Measurements from ENCODE around the gene ASB6. TPM values are rescaled to one million over a fixed set of nuclear protein-coding genes. Genes with fewer than 3 reads are reported as not detected.
"Not testable (repeated sequence)": the region's sequence is repeated elsewhere in the genome, so short reads cannot be mapped to it uniquely, and the experiment has no call there.

The ASB6 gene
- total RNA-seq, 2 experiments from 2014 or later: 24.1 to 26.6 TPM

DNA sequence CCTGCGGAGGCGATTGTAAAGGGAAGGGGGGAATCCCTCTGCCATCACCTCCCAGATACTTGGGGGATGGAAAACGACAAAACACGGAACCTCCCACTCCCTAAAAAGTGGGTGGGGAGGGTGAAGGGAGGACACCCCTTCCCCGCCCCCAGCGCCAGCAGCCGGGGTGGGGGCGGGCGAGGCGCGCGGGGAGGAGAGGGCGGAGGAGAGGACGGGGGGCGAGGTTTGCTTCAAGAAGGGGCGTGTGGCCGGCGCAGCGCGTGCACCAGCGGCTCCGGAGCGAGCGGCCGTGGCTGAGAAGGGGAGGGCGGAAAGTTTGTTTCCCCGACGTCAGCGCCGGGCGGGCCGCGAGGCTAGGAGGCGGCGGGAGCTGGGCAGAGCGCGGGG, 23.4 kb upstream of the ASB6 start, which contains the start of gene PRRX2:
TSS of gene PRRX2 (plus strand) at position 259 of the 387 bp plus-strand sequence. CDS start 221 bp downstream, outside the sequence.
- POLR2A ChIA-PET: no interaction called here
- H3K4me3 Mint-ChIP-seq: peak within 1 kb of the TSS; percentile 52

DNA sequence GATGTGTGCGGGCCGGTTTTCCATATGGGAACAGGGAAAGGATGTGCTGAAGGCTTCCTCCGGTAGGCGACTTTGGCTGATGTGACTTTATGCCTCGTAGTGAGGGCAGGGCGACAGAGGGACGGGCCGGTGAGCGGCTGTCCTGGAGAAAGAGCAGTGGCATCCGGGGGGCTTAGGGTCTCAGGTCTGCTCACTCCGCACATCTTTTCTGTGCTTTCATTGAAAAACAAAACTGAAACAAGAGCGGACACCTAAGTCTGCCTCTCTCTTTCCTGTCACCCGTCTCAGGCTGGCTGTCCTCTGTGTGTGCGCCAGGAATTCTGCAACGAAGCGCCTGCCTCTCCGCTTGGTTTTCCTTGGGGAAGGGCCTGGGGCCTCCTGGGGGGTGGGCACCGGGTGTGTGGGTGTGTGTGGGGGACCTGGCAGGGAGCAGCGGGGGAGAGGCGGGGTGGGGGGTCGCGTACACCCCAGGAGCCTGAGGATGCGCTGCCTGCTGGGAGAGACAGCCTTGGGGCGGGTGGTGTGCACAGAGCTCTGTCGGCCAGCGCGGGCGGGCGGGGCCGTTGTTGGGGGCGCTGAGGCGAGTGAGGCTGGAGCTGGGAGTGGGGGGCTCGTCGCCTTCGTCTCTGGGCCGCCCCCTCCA, 22.9 kb upstream of the ASB6 start:
- H3K27ac Mint-ChIP-seq: peak overlapping the region; percentile 66
- H3K27me3 Mint-ChIP-seq: peaks cover 19% of the 10 kb centered on the region
- no peaks in the 10 kb centered on the region for H3K36me3 Mint-ChIP-seq (ENCODE audit: low read depth)
- ChIA-PET POLR2A (no interaction called here), CTCF (no interaction called here)
- no peaks in the 10 kb centered on the region for H3K9me3 Mint-ChIP-seq
- H3K4me3 Mint-ChIP-seq: peak overlapping the region; percentile 52
- no peak for DNase-seq
- H3K4me1 Mint-ChIP-seq: peaks cover 7% of the 10 kb centered on the region

More for the DNA sequence above, 23.4 kb upstream of the ASB6 start, which contains the start of gene PRRX2:
- H3K4me1 Mint-ChIP-seq: peaks cover 7% of the 10 kb centered on the region
- H3K27ac Mint-ChIP-seq: peak within 1 kb of the TSS; percentile 66
- H3K36me3 Mint-ChIP-seq (ENCODE audit: low read depth): no peaks in the 10 kb centered on the region
- CTCF ChIA-PET: no interaction called here
- peak; percentile 31 for DNase-seq
- H3K9me3 Mint-ChIP-seq: no peaks in the 10 kb centered on the region
- H3K27me3 Mint-ChIP-seq: peaks cover 19% of the 10 kb centered on the region

DNA sequence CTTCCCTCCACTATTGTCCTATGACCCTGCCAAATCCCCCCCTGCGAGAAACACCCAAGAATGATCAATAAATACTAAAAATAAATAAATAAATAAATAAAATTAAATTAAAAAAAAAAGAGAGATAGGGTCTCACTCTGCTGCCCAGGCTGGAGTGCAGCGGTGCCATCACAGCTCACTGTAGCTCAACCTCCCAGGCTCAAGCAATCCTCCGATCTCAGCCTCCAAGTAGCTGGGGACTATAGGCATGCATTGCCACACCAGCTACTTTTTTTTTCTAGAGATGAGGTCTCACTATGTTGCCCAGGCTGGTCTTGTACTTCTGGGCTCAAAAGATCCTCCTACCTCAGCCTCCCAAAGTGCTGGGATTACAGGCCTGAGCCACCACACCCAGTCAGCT, 20.3 kb upstream of the ASB6 start:
- H3K9me3 Mint-ChIP-seq; H3K4me3 Mint-ChIP-seq; H3K27ac Mint-ChIP-seq; H3K36me3 Mint-ChIP-seq (ENCODE audit: low read depth); DNase-seq; H3K4me1 Mint-ChIP-seq; POLR2A ChIA-PET: not testable (repeated sequence)
- peaks cover 13% of the 10 kb centered on the region for H3K27me3 Mint-ChIP-seq
- CTCF ChIA-PET: interaction anchor here (0.6 to 1.4 kb wide), 9 partner anchors 10 to 1157 kb away, joined by 3 to 6 read pairs (median 3); no protein-coding TSS in a partner anchor

DNA sequence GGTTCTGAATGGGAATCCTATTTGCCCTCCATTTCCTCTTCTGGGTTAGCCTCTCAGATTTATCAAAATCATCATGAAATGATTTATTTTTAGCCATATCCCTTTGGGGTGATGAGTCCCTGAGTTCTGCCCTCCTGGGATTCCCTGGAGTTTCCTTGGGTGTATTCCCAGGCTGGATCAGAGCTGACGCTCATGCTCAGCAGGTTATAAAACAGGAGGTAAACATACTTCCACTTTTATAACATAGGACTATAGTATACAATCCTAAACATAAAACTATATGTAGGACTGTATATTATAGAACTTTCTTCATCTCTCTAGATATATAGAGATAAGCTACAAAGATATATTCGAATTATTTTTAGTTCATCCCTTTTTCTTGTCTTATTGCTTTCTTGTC, 19.1 kb upstream of the ASB6 start:
- Mint-ChIP-seq H3K4me1 (peaks cover 7% of the 10 kb centered on the region), H3K9me3 (no peaks in the 10 kb centered on the region), H3K27ac (no peak overlapping the region), H3K27me3 (peaks cover 12% of the 10 kb centered on the region), H3K36me3 (ENCODE audit: low read depth) (no peaks in the 10 kb centered on the region), H3K4me3 (no peak overlapping the region)
- CTCF ChIA-PET: interaction anchor here (1.4 kb wide), 1 partner anchor 18 kb away, joined by 3 read pairs; no protein-coding TSS in a partner anchor
- no peak for DNase-seq
- POLR2A ChIA-PET: no interaction called here

DNA sequence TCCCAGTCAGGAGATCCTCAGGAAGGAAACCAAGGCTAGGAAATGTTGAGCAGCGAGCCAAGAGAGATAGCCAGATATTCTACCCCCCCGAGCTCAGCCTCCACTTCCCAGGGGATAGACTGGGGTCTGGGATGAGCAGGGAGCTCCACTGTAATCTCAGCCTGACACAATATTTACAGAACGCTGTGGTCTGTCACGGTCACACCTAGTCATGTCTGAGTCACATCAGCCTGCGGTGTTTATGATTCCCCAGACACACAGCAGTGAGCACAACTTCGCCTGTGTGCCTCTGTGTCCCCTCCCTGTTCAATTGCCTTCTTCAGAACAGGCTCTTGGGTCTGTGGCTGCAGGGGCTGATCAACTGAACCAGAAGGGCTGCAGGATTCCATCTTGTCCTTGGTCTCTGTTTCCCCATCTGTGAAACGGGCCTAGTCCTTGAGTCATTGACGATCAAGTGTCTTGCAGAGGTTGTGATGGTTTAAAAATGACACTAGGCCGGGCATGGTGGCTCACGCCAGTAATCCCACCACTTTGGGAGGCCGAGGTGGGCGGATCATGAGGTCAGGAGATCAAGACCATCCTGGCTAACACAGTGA, 14.9 kb upstream of the ASB6 start:
- POLR2A ChIA-PET: no interaction called here
- Mint-ChIP-seq H3K9me3 (no peaks in the 10 kb centered on the region), H3K27me3 (no peaks in the 10 kb centered on the region), H3K4me3 (no peak overlapping the region), H3K27ac (no peak overlapping the region), H3K36me3 (ENCODE audit: low read depth) (no peaks in the 10 kb centered on the region), H3K4me1 (no peaks in the 10 kb centered on the region)
- no peak for DNase-seq
- CTCF ChIA-PET: interaction anchor here (0.6 to 2.2 kb wide), 6 partner anchors 14 to 1261 kb away, joined by 3 to 6 read pairs (median 4); no protein-coding TSS in a partner anchor

DNA sequence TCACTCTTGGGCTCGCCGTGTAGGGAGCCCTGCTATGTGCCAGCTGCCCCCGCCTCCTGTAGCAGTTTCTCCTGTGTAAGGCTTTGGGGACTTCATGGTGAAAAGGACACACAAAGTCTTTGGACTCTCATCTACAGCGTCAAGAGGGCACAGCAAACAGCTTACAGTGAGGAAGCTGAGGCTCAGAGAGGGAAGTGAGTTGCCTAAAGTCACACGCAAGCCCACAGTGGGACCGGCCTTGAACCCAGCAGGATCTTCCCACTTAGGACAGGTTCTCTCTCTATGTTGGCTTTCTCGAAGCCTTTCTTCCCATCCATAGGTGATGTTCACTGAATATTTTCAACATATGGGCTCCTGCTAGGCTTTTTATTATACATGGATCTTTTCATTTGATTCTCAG, 13.7 kb upstream of the ASB6 start:
- H3K9me3 Mint-ChIP-seq: no peaks in the 10 kb centered on the region
- CTCF ChIA-PET: interaction anchor here (0.6 to 2.2 kb wide), 4 partner anchors 13 to 135 kb away, joined by 3 to 6 read pairs (median 3); no protein-coding TSS in a partner anchor
- DNase-seq: no peak
- POLR2A ChIA-PET: no interaction called here
- no peaks in the 10 kb centered on the region for H3K4me1 Mint-ChIP-seq
- H3K27me3 Mint-ChIP-seq: no peaks in the 10 kb centered on the region
- no peaks in the 10 kb centered on the region for H3K36me3 Mint-ChIP-seq (ENCODE audit: low read depth)
- H3K4me3 Mint-ChIP-seq: no peak overlapping the region
- H3K27ac Mint-ChIP-seq: no peak overlapping the region

DNA sequence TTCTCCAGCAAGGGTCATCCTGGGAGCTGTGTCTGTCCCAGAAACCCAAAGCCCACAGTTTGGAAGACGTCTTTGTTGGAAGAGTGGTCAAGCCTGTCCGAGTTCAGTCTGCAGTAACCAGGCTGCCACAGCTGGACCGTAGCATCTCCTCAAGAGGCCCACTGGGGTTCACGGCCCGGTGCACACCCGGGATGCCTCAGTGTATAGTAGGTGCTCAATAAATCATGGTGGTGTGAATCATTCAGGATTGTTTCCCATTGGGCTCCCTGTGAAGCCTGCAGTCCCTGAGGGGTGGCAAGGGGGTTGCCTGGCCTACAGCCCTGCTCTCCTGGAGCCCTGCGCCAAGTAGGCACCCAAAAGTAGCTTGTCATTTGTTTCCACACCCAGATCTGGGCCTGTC, 13.2 kb upstream of the ASB6 start:
- CTCF ChIA-PET: interaction anchor here (1.4 to 2.2 kb wide), 2 partner anchors 12 to 135 kb away, joined by 3 to 6 read pairs; no protein-coding TSS in a partner anchor
- POLR2A ChIA-PET: no interaction called here
- H3K27ac Mint-ChIP-seq: no peak overlapping the region
- no peaks in the 10 kb centered on the region for H3K4me1 Mint-ChIP-seq
- no peaks in the 10 kb centered on the region for H3K9me3 Mint-ChIP-seq
- no peaks in the 10 kb centered on the region for H3K27me3 Mint-ChIP-seq
- no peak for DNase-seq
- H3K4me3 Mint-ChIP-seq: no peak overlapping the region
- no peaks in the 10 kb centered on the region for H3K36me3 Mint-ChIP-seq (ENCODE audit: low read depth)

DNA sequence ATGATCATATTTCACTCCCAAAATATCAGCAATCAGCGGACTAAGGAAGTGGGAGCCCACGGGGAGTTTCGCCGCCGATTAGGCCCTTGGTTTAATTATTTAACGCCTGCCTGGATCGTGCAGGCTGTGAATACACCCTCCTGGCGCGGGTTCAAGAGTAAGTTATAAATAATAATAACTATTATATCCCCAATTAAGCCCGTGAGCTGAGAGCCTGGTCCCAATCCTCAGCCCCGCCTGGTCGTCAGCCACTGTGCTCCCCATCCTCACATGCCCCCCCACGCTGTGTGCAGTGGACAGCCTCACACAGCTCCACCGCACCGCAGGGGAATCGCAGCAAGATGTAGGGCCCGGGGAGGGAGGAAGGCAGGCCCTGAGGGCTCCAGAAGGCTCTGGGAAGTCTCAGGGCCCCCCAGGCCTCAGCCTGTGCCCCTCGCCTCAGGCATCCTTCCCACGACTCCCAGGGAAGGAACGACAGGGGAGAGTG, 12.6 kb upstream of the ASB6 start:
- ChIA-PET POLR2A (no interaction called here), CTCF (interaction anchor here (2.2 kb wide), 1 partner anchor 136 kb away, joined by 6 read pairs; no protein-coding TSS in a partner anchor)
- Mint-ChIP-seq H3K4me3 (no peak overlapping the region), H3K9me3 (no peaks in the 10 kb centered on the region), H3K27me3 (no peaks in the 10 kb centered on the region), H3K4me1 (no peaks in the 10 kb centered on the region), H3K27ac (no peak overlapping the region), H3K36me3 (ENCODE audit: low read depth) (no peaks in the 10 kb centered on the region)
- DNase-seq: no peak

DNA sequence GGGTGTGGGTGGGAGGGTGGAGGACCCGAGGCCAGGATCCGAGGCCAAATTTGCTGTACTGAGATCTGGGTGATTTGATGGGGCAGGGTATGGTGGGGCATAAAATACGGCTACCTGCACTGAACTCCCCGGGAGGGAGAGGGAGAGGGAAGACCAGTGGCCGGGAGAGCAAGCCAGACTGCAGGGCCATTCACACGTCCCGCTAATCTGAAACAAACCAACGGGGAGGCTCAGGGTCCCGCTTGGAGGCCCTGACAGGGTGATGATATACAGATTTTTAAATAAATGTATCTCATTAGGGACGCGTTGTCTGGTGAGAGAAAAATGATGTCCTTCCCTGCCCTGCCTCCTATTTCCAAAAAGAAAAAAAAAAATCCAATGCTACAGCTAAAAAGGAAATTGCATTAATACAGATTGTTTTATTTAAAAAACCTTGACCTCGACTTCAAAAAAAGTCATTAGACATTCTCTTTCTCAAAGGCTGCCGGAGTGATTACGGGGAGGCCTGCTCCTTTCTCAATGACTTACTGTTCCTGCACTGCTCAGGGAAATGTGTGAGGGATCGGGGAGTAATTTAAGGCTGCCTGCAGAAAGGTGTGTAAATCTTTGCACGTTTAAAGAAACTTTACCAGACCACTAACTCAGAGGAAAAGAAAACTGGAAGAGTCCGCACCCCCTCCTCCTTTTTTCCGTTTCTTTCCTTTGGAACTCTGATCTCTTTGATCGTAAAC, 12.0 kb upstream of the ASB6 start:
- no peak for DNase-seq
- H3K36me3 Mint-ChIP-seq (ENCODE audit: low read depth): no peaks in the 10 kb centered on the region
- H3K9me3 Mint-ChIP-seq: no peaks in the 10 kb centered on the region
- CTCF ChIA-PET: no interaction called here
- H3K4me1 Mint-ChIP-seq: no peaks in the 10 kb centered on the region
- H3K27ac Mint-ChIP-seq: no peak overlapping the region
- no peaks in the 10 kb centered on the region for H3K27me3 Mint-ChIP-seq
- POLR2A ChIA-PET: no interaction called here
- H3K4me3 Mint-ChIP-seq: no peak overlapping the region

DNA sequence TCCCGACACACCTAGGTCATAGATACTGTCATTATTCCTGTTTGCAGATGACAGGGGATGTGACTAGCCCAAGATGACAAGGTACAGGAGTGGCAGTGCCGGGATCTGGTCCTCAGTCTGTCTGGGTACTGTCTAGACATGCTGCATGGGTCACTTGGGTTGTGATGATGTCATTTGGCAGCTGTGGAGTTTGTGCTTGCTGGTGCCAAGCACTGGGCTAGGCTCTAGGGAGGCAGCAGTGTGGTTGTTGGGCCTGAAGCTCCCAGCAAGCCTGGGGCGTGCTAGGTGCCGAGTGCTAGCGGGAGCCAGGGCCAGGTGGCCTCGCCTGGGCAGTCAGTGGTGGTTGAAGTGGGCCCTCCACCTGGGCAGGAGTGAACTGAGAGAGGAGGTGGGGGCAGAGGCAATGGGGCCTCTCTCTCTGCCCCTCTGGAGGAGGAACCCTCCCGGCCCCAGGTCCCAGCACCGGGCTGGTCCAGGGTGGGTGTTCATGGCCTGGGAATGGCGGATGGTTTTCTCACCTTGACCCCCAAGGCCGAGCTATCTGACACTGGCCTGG, 8.8 kb upstream of the ASB6 start:
- H3K27ac Mint-ChIP-seq: no peak overlapping the region
- no peak for DNase-seq
- H3K4me3 Mint-ChIP-seq: no peak overlapping the region
- H3K9me3 Mint-ChIP-seq: no peaks in the 10 kb centered on the region
- H3K36me3 Mint-ChIP-seq (ENCODE audit: low read depth): no peaks in the 10 kb centered on the region
- H3K27me3 Mint-ChIP-seq: no peaks in the 10 kb centered on the region
- ChIA-PET POLR2A (no interaction called here), CTCF (no interaction called here)
- no peaks in the 10 kb centered on the region for H3K4me1 Mint-ChIP-seq

DNA sequence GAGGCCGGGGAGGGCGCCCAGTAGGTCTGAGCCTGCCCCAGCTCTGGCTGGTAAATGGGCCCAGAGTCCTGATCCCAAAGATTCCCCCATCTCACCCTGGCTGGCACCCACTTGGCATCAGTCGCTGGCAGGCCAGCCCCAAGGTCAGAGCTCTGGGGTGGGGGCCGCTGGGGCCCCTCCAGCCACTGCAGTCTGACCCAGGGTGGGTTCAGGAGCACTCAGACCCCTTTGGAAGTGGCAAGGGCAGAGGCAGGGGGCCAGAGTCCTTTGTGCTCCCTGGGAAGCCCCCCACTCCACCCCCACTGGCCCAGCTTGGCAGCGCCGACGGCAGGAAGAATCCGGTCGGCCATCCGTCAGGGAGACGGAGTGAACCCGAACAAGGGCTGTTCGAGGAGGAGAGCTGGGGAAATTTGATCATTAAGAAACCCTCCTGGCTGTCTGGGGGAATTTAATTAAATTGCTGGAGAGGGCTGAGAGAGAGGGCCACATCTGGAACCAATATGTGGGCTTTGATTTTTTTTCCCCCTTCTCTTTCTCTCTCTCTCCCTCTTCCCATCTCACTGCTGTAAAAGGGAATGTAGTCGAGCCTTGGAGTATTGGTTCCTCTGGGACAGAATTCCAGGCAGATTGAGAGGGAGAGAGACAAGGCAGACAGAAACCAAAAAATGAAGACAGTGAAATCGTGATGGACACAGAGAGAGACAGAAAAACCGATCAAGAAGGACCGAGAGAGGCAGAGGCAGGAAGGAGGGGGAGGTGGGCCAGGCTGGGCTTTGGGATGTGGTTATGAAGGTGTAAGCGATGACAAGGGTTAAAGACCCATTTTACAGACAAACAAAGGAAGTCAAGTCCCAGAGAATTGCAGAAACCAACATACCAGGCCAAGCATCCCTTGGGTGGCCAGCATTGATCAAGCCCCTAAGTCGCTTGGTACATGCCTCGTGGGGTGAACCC, 8.1 kb upstream of the ASB6 start:
- no peak for DNase-seq
- Mint-ChIP-seq H3K27me3 (no peaks in the 10 kb centered on the region), H3K36me3 (ENCODE audit: low read depth) (no peaks in the 10 kb centered on the region), H3K4me1 (no peaks in the 10 kb centered on the region), H3K9me3 (no peaks in the 10 kb centered on the region), H3K4me3 (no peak overlapping the region), H3K27ac (no peak overlapping the region)
- ChIA-PET CTCF (no interaction called here), POLR2A (no interaction called here)

DNA sequence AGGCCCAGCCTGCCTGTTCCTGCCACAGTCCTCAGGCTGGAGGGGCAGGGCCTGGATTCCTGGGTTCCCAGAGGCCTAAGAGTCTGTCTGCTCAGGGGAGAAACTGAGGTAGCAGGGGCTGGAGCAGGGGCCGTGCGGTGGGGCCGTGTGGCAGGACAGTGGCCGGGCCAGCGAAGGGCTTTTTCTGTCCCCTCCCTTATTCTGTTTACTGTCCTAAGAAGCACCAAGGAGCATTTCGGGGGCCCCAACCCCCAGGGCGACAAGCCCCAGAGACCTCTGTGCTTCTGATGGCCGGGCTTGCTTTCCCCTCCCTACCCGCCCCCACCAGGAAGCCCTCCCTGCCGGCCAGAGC, 6.8 kb upstream of the ASB6 start:
- no peaks in the 10 kb centered on the region for H3K27me3 Mint-ChIP-seq
- ChIA-PET POLR2A (no interaction called here), CTCF (no interaction called here)
- H3K27ac Mint-ChIP-seq: no peak overlapping the region
- no peak for DNase-seq
- H3K4me1 Mint-ChIP-seq: no peaks in the 10 kb centered on the region
- H3K4me3 Mint-ChIP-seq: no peak overlapping the region
- no peaks in the 10 kb centered on the region for H3K9me3 Mint-ChIP-seq
- H3K36me3 Mint-ChIP-seq (ENCODE audit: low read depth): no peaks in the 10 kb centered on the region

Measured in activated CD4-positive, alpha-beta T cell treated with anti-CD3 and anti-CD28 coated beads, Interleukin-2, amount 10 ng/mL, durations not matched to agents 7 days and 5 days (primary cell).